HG03378 (cell line): Measurements from ENCODE around the gene ZDHHC14.
"Not testable (repeated sequence)": the region's sequence is repeated elsewhere in the genome, so short reads cannot be mapped to it uniquely, and the experiment has no call there.

Experiments
- ATAC-seq: cut with Tn5 transposase; IDR thresholded peaks from one replicate; pipeline ENCODE4 v1.9.1; 2021; ENCODE audit warnings: mild to moderate bottlenecking, moderate library complexity; ENCODE audit not compliant: unreplicated experiment

ZDHHC14 gene

DNA sequence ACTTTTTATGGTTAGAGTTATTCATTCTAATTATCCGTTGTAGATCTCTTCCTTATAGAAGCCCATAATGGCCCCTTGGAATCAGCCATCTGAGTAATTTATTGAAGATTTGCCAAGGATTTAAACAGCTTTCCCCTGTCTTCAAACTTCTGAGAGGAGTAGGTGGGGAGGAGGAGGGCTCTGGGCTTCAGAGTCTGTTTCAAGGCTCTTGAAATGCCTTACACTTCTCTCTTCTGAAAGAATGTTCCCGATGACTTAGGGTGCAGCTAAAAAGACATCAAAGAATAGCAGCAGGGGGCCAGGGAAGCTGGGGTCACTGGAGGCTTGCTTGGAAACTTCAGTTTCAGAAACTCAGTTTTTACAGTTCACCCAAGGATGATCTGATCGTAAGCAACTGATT lies 165.3 kb downstream of the ZDHHC14 start:
- no peak for ATAC-seq

DNA sequence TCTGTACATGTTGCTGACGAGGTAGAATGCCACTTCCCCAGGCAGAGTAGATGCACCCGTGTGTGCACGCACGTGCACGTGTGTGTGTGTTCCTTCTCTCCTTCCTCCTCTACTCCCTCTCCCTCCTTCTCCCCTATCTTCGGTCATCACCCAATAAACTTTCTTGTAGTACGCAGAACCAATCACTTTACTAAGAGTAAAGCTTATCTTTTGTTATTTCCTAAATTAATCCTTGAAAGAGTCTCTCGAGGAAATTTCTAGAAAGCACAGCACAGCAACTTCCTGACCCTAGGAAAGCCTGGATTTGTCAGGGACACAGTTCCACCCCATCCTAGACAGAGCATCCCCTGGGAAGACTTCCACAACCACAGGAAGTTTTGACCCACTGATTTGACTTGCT lies 166.1 kb downstream of the ZDHHC14 start:
- ATAC-seq, result no peak

DNA sequence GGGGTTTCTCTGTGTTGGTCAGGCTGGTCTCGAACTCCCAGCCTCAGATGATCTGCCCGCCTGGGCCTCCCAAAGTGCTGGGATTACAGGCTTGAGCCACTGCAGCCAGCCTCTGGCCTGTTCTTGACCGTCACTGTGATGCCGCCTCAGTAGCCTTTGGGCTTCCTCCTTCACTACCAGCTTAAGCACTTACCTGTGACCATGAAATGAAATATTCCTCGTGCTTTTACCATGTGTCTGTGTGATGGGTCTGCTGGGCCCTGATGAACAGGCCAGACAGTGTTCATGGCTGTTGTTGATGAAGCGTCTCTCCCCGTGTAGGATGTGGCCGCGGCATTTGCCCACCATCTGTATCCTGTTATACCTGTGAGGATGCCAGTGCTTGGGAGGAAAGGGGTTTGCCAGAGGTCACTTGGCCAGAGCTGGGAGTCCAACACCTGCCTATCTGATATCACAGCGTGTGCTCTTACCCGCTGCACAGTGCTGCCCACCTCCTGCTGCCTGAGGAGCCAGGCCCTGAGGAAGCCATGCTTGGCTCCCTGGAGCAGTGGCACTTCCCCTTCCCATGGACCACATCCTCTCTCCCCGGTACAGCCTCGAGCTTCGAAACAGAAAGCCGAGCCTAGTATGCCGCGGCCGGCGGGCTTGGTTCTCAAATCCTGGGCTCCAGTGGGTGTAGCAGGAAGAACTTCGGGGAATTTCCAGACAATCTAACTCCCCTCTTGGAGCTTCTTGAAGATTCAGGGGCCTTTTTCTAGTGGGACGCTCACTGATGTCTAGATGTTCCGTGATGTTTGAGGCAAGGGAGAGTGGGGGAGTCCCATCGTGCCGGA lies 167.9 kb downstream of the ZDHHC14 start:
- no peak for ATAC-seq

DNA sequence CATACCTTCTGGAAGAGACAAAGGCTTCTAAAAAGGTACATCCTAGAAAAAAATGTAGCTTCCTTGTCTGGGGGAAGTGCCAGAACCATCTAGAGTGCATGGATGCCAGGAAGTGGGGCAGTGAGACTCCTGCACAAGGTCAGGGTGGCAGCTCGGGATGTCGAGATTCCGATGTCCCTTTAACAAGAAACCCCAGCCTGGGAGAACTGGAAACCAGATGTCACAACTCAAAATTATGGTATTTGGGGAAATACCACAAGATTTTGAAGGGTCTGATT lies 168.4 kb downstream of the ZDHHC14 start:
- no peak for ATAC-seq

DNA sequence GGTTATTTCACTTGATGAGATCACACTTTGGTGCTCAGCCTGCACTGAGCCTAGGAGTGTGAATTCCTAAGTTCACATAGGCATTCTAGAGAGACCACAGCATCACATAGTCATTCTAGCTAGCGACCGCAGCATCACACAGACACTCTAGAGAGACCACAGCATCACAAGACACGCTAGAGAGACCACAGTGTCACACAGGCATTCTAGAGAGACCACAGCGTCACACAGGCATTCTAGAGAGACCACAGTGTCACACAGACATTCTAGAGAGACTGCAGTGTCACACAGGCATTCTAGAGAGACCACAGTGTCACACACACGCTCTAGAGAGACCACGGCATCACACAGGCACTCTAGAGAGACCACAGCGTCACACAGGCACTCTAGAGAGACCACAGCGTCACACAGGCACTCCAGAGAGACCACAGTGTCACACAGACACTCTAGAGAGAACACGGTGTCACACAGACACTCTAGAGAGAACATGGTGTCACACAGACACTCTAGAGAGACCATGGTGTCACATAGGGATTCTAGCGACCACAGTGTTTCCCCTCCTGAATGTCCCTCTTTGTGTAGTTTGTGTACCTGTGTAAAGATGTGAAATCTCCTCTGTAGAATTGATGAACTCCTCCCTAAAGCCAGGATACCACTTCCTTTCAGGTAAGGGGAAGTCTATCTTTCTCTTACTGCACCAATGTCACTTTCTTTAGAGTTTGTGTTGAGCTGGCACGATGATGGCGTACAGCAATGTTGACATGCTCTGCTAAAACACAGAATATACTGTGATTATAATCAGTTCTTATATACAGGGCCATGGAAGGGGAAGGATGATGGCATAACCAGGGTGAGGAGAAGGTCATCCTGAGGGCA lies 169.4 kb downstream of the ZDHHC14 start:
- ATAC-seq, result peak; percentile 57

DNA sequence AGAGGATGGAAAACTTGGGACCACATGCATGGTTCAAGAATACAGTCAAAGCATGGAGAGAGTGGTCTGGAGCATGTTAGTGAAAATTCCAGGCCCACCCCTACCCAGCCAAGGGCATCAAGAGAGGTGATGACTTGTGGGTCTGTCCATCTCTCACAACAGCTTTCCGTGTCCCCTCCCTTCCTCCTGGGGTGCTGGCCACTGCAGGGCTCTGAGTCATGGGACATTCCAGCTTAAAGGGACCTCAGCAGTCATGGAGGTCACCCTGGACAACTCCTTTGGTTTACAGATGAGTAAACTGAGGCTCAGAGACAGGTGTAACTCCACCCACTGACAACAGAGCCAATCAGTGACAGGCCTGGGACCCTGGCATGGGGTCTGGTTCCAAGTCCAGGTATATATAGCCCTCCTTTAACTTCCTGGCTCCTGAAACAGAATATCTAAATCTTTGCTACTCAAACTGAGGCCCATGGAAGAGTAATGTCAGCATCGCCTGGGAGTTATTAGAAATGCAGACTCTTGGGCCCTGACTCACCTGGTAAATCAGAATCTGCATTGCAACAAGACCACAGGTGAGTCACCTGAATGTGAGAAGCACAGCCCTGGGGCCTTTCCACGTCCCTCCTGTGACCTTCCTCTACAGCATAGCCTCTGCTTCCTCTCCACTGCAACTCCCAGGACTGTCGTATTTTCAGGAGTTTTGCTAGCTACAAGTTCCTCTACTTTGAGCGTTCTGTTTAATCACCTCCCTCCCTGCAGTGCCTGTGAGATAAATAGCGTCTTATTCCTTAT lies 170.2 kb downstream of the ZDHHC14 start:
- no peak for ATAC-seq

DNA sequence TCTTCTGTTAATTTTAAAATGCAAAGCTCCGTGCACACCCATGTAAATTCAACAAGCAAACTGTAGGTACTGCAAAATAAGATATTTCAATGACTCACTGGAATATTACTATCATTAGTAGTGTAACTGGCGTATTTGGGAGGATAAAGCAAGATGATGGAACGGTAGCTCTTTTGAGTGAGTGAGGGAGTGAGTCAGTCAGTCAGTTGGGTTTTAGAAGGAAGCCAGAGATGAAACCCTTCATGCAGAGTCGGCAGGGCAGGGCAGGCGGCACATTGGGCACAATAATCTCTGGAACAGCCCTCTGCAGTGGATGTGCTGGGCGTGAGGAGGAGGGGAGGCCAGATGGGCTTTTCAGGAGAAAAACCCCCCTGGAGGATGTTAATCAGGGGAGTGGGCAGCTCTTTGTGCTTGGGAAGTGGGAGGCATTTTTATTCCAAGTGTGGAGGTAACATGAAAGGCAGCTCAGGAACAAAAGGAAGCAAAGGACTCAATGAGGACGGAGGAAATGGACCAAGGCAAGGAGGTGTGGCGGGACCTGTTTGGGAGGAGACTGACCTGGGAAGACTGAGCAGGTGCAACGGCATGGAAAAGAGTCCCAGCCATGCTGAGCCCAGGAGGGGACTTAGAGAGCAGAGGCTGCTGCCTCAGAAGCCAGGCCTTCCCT lies 171.2 kb downstream of the ZDHHC14 start:
- ATAC-seq, result no peak

DNA sequence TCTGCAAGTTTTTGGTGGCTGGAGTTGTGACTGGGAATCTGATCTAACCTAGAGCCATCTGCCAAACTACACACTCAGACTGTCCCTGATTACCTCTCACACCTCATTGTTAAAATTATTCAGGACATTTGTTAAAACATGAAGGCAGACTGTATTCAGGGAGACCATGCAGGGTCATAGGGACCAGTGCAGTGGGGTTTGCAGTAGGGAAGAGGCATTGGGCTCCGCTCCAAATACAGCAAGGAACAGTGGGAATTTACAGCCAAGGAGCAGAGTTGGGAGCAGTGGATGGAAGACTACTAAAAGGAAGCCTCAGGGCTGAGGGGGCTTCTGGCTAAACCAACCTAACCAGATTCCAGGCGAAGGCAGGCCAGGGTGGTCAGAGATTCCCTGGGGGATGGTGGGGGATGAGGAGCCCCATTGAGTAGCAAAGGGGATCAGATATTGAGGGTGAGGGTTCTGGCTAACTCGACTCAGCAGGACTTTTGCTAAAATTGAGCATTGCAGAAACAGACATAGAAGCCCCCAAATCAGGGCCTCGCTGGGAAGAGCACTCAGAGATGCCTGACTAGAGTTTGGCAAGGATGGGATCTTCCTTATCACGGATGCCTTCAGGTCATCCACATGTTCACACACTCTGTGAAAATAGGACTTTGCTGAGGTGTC lies 172.0 kb downstream of the ZDHHC14 start:
- ATAC-seq, result no peak

DNA sequence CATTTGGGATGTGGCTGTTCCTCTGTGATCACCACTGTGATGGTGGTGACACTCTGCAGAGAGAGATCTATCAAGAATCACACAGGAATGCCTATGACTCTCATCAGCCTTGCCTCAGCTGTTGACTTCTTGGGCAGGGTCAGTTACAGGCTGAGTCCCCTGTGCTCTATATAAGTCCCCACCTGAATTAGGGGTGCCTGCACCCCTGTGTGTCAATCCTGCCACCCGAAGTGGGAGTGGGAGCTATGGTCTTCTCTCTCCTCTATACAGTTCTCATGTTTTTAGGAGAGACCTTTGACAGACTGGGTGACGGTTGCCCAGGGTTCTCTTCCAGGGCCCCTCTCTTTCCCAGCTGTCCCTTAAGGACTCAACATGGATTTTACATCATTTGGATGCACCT lies 173.8 kb downstream of the ZDHHC14 start:
- no peak for ATAC-seq

DNA sequence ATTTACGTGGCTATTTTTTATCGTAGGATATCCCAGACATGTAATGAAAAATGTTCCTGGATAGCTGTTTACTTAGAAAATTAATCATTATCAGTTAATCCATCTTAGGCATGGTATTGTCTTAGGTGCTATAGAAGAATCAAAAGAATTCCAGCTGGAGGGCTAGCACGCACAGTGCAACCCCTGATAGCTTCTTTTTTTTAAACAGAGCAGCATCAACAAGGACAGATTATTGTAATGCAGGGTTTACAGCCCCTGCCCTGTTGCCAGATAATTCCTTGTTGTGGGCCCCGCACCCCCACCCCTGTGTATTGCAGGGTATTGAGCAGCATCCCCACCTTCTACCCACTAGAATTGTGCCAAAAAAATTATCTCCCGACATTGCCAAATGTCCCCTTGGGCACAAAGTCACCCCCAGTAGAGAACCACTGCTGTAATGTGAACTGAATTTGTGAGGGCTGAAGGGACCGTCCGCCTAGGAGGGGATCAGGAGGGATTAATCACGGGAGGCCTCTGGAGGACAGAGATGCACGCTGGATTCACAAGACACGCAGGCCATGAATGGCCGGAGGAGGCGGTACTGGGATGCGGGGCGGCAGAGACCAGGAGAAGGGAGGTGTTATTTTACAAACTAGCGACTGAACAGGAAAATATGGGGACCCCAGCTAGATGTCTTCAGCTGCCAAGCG lies 174.6 kb downstream of the ZDHHC14 start:
- ATAC-seq, result no peak

DNA sequence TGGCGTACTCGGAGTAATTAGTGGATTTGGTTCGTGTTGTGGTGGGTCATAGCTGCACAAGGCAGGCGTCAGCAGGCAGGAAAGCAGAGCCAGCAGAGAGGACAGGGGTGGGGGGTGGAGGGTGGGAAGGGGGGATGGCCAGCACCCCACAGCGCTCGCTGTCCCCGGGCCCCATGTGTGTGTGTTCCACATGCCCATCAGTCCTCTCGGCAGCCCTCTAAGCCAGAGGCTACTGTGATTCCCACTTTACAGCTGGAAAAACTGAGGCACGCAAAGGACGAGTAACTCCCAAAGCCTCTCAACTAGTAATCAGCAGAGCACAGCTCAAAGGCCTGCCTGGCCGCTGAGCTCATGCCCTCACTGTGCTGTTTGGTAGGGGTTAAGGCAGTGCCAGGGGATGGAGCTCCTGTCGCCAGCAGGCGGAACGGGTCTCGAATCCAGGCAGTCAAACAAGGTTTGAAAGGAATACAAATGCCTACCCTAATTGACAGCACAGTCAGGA lies 175.2 kb downstream of the ZDHHC14 start:
- no peak for ATAC-seq

DNA sequence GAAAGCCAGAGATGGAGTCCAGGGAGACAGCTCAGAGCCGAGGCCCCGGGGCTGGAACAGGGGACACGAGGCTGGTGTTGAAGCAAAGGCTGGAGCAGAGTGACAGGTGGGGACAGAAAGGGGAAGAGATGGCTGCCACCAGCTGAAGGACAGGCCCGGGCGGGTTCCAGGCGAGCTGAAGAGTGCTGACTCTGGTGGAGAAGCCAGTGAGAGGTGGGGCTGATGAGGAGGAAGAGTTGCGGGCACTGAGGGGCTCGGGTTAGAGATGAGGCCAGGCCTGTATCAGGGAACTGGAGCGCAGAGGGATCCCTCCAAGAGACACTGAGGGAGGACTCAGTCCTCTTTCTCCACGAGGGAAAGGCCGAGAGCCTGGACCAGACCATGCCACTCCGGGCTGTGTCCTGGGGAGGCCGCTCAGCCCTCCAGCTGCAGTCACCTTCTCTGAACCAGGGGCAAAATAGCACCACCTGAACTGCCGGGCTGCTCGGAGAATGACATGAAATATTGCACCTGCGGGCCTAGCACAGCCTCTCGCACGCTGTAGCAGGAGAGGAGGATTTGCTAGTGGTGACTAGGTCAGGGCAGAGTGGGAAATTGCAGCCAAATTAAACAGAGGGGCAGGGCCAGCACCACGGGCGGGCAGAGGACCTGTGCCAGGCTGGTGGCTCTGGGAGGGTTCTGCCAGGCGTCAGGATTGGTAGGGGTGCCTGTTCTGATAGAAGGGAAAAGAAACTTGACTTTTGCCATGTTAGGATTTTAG lies 175.9 kb downstream of the ZDHHC14 start:
- ATAC-seq, result no peak

DNA sequence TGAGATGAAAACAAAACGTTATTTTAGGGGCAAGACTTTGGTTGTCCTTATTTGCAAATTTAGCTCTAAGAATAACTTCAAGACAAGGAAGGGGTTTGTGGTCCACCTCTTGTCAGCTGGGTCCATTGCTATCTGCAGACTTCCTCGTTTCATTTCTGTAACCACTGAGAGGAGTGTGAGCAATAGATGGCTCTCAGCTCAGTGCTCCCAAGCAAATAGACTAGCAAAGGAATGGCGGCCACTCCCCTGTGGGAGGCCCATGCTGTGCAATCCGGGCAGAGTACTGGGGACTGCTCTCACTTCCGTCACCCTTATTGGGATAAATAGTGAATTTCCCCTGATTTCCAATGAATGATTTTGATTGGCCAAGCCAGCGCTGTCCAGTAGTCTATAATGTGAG lies 176.6 kb downstream of the ZDHHC14 start:
- peak; percentile 49 for ATAC-seq

DNA sequence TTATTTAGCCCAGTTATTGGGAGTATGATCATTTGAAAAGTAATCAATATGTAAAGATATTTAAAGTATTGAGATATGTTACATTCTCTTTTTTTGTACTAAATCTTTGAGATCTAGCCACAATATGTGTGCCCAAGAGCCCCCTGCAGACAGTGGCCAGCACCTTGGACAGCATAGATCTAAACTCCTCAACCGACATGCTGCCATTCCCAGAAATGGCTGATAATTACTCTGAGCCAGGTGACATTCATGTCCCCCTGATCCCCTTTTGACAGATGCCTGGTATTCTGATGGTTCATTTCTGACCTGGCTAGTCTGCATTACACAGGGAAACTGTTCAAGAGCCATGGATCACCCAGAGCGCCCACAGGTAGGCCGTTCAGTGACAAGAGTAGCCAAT lies 177.1 kb downstream of the ZDHHC14 start:
- ATAC-seq, result no peak

DNA sequence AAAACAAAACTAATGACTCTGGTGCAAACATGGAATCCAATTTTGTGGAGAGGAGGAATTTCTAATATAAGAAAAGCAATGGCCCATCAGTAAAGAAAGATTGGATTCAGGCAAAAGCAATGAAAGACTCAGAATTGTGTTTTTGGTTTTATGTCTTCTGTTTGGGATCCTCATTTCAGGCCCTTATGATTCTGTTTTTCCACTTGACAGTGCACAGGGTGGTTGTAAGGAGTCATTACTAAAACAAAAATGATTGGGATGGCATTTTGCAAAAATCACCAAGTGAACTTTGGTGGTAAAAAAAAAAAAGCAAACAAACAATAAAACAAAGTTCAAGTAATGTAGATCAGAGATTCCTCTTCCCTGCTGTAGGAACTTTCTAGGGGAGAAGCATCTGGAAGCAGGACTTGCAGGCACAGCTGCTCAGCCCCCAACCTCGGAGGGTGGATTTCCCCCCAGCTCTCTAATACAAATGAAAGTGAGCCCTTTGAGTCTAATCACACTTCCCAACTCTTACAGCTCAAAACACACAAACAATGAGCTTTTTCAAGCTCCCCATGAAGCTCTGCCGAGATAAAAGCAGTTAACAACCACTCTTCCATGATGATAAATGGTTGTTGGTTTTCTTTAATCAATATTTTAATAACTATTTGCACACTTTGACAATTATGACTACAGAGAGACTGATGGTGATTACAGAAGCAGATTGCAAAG lies 177.7 kb downstream of the ZDHHC14 start:
- no peak for ATAC-seq

DNA sequence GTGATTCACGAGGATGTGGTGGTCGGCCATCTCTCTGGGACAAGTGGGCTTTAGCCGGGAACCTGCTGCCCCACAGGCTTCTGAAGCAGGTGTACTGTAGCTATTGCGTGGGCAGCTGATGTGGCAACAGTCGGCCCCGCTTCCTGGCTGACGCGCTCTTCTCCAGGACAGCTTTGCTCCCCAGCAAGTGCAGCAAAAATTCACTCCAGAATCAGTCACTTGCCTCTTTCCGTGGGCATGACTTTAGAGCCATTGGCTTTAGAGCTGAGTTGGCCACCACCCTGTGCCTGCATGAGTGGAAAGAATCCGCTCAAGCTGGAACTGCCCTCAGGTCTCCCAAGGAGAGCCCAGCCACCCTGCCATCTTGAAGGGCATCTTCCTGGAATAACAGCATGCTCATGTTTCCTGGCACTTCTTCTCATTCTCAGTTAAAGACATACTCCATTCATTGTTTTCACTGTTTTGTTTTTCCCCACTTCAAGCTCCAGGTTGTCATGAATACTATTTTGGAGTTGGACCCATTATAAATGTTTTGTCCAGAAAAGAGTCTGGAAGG lies 178.3 kb downstream of the ZDHHC14 start:
- no peak for ATAC-seq

DNA sequence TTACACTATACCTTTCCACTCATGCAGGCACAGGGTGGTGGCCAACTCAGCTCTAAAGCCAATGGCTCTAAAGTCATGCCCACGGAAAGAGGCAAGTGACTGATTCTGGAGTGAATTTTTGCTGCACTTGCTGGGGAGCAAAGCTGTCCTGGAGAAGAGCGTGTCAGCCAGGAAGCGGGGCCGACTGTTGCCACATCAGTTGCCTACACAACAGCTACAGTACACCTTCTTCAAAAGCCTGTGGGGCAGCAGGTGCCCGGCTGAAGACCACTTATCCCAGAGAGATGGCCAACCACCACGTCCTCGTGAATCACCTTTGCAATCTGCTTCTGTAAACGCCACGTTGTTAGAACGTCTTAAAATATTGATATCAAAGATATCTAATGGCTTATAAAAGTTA lies 179.1 kb downstream of the ZDHHC14 start:
- not testable (repeated sequence) for ATAC-seq
